ENCODE results near the gene CD320.
"Not testable (repeated sequence)": the region's sequence is repeated elsewhere in the genome, so short reads cannot be mapped to it uniquely, and the experiment has no call there.

CD320 gene

GRCh38 chr19:8308891-8309291 lies 733 bp upstream of the CD320 start:
- no peak for DNase-seq (ENCODE audit: low read depth)

GRCh38 chr19:8307400-8307964 lies 676 bp downstream of the CD320 start:
- no peak for DNase-seq (ENCODE audit: low read depth)

GRCh38 chr19:8306235-8307054 lies 1.7 kb downstream of the CD320 start:
- DNase-seq (ENCODE audit: low read depth), result no peak

GRCh38 chr19:8305798-8306197 lies 2.4 kb downstream of the CD320 start:
- no peak for DNase-seq (ENCODE audit: low read depth)

- no peak for DNase-seq (ENCODE audit: low read depth)
These were observed 3.1 kb downstream of the CD320 start for GRCh38 chr19:8304841-8305621.

- no peak for DNase-seq (ENCODE audit: low read depth)
These were observed 5.4 kb downstream of the CD320 start for GRCh38 chr19:8302734-8303133.

- DNase-seq (ENCODE audit: low read depth), result no peak
These were observed 5.8 kb downstream of the CD320 start for GRCh38 chr19:8302357-8302691.

- not testable (repeated sequence) for DNase-seq (ENCODE audit: low read depth)
These were observed 16.8 kb downstream of the CD320 start for GRCh38 chr19:8291337-8291736.

GRCh38 chr19:8276508-8276907 lies 31.6 kb downstream of the CD320 start:
- not testable (repeated sequence) for DNase-seq (ENCODE audit: low read depth)

- no peak for DNase-seq (ENCODE audit: low read depth)
These were observed 38.4 kb downstream of the CD320 start for GRCh38 chr19:8269724-8270123.

- DNase-seq (ENCODE audit: low read depth), result no peak
These were observed 42.3 kb downstream of the CD320 start for GRCh38 chr19:8265872-8266271.

- DNase-seq (ENCODE audit: low read depth), result not testable (repeated sequence)
These were observed 43.9 kb downstream of the CD320 start for GRCh38 chr19:8264248-8264647.

- DNase-seq (ENCODE audit: low read depth), result no peak
These were observed 45.7 kb downstream of the CD320 start for GRCh38 chr19:8262431-8262830.

GRCh38 chr19:8261881-8262280 lies 46.3 kb downstream of the CD320 start:
- DNase-seq (ENCODE audit: low read depth), result no peak

GRCh38 chr19:8261347-8261746 lies 46.8 kb downstream of the CD320 start:
- no peak for DNase-seq (ENCODE audit: low read depth)

GRCh38 chr19:8259922-8260247 lies 48.3 kb downstream of the CD320 start:
- no peak for DNase-seq (ENCODE audit: low read depth)

GRCh38 chr19:8259142-8259921 lies 48.8 kb downstream of the CD320 start:
- no peak for DNase-seq (ENCODE audit: low read depth)

GRCh38 chr19:8257052-8257443 lies 51.1 kb downstream of the CD320 start:
- no peak for DNase-seq (ENCODE audit: low read depth)

GRCh38 chr19:8256276-8257051 lies 51.7 kb downstream of the CD320 start:
- no peak for DNase-seq (ENCODE audit: low read depth)

- no peak for DNase-seq (ENCODE audit: low read depth)
These were observed 52.6 kb downstream of the CD320 start for GRCh38 chr19:8255426-8256125.
